NCI-H2029 treated with DMSO at 0.1 percent for 48 hours (cell line): ENCODE measurements around the gene KCNV2.
"Not testable (repeated sequence)": the region's sequence is repeated elsewhere in the genome, so short reads cannot be mapped to it uniquely, and the experiment has no call there.

Experiments
- DNase-seq: peaks from one replicate; lab custom pipeline; 2025; lab: John Stamatoyannopoulos, UW

Gene KCNV2

GRCh38 chr9:2717385-2717784 lies at the start of gene KCNV2:
KCNV2 (plus strand) TSS chr9:2717510; CDS start chr9:2717740, 230 bp downstream.
- no peak for DNase-seq

DNA sequence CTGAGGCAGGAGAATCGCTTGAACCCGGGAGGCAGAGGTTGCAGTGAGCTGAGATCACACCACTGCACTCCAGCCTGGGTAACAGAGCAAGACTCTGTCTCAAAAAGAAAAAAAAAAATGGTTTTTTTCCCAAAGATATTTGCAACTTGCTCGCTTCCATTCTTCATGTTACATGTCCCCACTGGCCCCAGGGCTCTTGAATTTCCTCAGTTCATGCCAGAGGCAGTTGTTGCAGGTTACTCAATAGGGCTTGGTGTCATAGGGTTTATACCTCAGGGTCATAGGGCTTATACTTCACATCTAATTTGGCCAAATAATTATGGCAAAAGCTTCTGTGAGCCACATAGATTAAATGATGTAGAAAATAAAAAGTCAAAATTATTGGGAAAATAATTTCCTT lies 44.1 kb upstream of the KCNV2 start:
- no peak for DNase-seq

DNA sequence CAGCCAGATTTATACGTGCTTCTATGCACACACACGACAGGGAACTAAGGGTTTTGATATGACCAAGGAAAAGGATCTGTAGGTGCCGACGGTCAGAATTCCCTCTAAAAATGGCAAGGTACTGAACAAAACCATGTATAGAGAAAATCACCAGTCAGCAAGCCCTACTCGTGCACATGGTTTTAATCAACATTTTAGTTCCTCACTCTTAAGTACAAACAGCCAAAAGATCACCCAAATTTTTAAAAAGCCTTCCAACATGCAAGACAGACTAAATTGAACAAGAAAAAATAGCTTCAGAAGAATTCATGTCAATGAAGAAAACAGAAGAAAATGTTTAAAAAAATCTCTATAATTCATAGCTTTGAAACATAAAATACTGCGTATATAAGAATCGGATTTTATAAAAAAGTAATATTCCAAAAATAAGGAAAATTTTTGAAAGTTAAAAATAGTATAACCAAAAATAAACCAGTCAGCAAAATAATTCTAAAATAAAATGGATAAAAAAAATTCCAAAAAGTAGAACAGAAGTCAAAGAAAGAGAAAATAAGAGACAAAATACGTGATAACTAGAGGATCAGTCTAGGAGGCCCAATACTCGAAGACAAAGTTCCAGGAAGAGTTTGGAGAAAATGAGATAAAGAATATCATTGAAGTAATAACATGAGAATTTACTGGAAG lies 43.0 kb upstream of the KCNV2 start:
- DNase-seq: no peak

DNA sequence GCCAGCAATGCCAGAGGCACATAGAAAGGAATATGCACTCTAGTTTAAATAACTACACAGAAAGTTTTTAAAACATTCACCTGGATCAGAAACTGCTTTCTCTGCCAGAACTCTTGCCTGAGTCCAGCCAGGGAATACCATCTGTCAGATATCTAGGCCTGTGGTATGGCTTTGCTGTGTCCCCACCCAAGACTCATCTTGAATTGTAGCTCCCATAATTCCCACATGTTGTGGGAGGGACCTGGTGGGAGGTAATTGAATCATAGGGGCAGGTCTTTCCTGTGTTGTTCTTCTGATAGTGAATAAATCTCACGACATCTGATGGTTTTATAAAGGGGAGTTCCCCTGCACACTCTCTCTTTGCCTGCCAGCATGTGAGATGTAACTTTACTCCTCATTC lies 41.5 kb upstream of the KCNV2 start:
- no peak for DNase-seq

- no peak for DNase-seq
Measured at GRCh38 chr9:2676466-2676865, 40.8 kb upstream of the KCNV2 start.

- peak; percentile 29 for DNase-seq
Measured at GRCh38 chr9:2677915-2678889, 39.1 kb upstream of the KCNV2 start.

DNA sequence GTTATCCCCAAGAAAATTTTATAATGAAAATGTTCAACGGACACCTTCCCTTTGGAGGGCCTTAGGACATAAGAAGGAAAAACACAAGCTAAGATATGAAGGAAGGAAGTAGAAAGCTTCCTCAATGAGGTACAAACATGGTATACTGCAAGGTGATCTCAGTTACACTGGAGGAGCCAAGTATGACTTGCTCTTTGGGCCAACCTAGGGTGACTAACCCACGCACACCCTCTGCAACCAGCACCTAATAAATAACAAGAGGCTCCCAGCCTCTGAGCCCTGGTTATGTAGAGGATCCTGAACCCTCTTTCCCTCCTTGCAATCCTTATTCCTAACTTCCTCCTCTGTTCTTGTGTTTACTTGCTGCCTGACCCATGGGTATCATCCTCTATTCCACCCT lies 38.3 kb upstream of the KCNV2 start:
- no peak for DNase-seq

DNA sequence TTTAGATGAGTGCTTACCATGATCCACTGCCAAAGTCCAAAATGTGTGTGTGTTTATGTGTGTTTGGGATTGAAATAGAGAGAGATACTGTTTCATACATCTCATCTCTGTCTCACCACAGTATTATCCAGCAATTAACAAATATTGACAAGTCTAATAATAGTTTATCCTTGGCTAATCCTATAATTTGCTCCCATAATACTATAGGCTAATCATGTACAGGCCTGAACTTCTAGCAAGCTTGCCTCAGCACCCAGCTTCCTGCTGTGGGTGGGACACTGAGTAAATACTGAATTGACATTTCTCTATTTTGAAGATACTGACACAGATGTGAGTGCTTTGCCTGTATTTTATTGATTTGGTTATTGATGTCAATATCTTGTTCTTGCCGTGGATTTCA lies 35.3 kb upstream of the KCNV2 start:
- DNase-seq: no peak

DNA sequence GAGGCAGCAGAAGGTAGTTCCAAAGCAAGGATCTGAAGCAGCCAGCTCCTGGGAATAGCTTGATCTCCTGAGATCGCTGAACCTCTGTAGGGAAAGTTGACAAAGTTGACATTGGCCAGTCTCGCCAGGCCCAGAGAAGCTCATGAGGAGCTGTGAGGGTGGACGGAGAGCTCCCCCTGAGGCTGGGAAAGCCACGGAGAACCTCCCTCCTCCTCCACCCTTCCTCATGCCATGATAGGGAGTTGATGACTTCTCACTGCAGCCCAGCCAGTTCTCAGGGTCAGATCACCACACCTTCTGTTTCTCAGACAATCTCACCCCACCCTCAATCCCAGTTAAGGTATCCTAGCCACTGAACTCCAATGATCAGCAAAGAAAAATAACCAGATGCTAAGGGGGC lies 30.4 kb upstream of the KCNV2 start:
- no peak for DNase-seq

DNA sequence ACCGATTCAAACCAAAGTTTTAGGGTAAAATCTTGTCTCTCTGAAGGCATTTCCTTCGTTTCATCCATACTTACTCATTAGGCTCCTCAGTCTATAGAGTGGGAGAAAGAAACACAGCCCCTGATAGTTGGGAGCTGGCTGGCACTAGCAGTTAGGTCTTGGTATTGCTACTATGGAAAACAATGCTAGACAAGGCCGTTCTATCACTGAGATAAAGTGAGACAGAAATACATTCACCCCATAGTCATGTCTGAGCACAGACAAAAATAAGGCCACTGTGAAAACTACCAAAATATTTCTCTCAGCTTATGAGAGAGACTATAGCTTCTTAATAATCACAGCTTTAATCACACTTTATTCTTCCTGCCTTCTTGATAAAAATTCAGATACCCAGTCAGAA lies 28.7 kb upstream of the KCNV2 start:
- DNase-seq: no peak

GRCh38 chr9:2691212-2691611 lies 26.1 kb upstream of the KCNV2 start:
- DNase-seq: no peak

- no peak for DNase-seq
Measured at GRCh38 chr9:2691626-2692025, 25.7 kb upstream of the KCNV2 start.

- DNase-seq: no peak
Measured at GRCh38 chr9:2693056-2693455, 24.3 kb upstream of the KCNV2 start.

DNA sequence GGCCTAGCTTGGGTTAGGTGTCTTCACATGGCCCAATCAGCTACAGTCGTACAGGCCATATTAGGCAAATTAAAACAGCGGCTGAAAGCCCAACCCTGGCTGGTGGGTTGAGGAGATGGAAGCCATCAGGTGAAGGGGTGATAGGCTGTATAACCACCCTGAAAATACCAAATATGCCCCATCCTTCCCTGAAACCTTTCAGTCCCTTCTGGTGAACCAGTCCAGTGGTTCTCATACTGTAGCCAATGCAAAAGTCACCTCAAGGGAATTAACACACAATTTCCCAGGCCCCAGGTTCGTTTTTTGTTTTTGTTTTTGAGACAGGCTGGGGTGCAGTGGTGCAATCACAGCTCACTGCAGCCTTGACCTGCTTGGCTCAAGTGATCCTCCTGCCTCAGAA lies 19.8 kb upstream of the KCNV2 start:
- no peak for DNase-seq

GRCh38 chr9:2700398-2700797 lies 16.9 kb upstream of the KCNV2 start:
- no peak for DNase-seq

DNA sequence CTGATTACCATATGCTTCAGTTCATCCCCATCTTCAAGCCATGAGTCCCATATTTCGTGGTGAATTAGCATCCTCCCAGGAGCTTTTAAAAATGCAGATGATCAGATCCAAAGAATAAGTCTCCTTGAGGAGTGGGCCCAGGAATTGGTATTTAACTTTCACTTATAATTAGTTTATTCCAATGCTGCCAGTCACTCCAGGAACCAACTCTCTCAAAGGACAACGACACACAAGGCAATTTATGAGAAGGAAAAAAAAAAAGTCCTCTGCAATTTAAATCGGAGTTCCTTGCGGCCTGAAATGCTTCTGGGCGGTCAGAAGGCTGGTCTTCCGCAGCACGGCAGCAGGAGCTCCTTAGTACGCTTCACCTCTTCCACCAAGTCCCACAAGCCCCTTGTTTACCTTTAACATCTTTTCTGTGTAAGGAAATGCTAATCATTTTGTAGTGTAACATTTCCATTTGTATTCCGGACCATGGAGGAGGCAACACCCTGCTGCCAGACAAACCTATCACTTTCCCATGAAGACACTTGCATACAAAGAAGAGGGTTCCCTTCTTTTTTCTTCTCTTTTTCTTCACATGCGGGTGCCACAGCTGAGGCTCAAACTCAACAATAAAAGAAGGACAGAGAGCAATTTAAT lies 16.3 kb upstream of the KCNV2 start:
- DNase-seq: no peak

DNA sequence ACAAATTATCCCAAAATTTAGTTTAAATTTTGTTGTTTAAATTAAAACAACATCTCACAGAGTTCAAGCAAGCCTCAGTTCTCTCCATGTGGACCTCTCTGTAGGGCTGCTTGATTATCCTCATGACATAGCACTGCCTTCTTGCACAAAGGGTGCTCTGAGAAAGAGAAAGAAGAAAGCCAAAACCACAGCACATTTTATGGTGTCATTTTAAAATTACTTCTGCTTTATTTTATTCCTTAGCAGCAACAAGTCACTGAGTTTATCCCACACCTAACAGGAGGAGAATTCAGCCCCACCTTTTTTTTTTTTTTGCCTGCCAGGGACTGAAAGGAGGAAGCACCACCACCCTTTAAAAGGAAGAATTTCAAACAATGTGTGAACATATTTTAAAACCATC lies 12.8 kb upstream of the KCNV2 start:
- no peak for DNase-seq

GRCh38 chr9:2707256-2707655 lies 10.1 kb upstream of the KCNV2 start:
- not testable (repeated sequence) for DNase-seq

DNA sequence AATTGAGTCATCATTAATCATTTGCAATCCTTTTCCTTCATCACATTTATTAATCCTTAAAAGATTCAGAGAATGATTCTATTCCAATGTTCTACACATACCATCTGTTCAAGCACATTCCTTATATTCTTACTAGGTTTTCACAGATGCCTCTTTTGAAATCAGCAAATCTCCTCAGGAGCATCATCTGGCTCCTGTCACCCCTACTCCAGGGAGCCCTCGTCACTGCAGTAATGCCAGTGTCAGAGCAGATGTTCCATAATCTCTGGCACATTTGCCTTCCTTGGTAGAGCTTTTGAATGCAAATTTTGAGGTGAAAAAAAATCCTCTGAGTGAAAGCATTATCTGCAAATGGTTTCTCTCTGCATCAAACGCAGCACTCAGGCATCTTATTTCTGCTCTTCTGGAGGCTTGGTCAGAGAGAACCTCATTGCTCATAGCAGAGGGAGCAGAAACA lies 7.6 kb upstream of the KCNV2 start:
- no peak for DNase-seq

DNA sequence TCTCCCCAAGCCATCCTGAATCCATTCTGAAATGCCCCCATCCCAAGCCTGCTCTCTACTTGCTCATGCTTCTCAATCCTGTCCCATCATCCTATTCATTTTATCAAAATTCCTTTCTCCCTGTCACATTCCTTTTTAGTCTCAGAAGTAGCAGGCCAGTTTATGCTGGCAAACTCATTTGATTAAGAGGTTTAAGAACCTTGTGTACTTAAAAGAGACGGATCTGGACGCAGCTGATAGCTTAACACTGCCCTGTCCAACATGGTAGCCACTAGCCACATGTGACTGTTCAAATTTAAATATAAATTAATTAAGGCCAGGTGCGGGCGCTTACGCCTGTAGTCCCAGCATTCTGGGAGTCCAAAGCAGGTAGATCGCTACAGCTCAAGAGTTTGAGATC lies 5.6 kb upstream of the KCNV2 start:
- DNase-seq: no peak

DNA sequence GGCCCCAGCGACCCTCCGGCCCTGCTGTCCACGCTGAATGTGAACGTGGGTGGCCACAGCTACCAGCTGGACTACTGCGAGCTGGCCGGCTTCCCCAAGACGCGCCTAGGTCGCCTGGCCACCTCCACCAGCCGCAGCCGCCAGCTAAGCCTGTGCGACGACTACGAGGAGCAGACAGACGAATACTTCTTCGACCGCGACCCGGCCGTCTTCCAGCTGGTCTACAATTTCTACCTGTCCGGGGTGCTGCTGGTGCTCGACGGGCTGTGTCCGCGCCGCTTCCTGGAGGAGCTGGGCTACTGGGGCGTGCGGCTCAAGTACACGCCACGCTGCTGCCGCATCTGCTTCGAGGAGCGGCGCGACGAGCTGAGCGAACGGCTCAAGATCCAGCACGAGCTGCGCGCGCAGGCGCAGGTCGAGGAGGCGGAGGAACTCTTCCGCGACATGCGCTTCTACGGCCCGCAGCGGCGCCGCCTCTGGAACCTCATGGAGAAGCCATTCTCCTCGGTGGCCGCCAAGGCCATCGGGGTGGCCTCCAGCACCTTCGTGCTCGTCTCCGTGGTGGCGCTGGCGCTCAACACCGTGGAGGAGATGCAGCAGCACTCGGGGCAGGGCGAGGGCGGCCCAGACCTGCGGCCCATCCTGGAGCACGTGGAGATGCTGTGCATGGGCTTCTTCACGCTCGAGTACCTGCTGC lies 839 bp downstream of the KCNV2 start:
- DNase-seq: no peak

- DNase-seq: no peak
Measured at GRCh38 chr9:2718698-2719033, 1.4 kb downstream of the KCNV2 start.
